Jurkat, Clone E6-1 (cell line): ENCODE results near the gene ENTR1.
A peak's percentile ranks its signal among the peaks of the same experiment; 100 is the strongest.
"Not testable (repeated sequence)": the region's sequence is repeated elsewhere in the genome, so short reads cannot be mapped to it uniquely, and the experiment has no call there.

Experiments used
- DNase-seq: peaks from one replicate; pipeline ENCODE4 v3.0.0-alpha.2; 2011; ENCODE audit warnings: low read depth, low spot score
- H3K4me3 ChIP-seq: 2 replicates; pipeline ENCODE4 v1.5.1; 2011; ENCODE audit warnings: mild to moderate bottlenecking, low read length, control low read depth, moderate library complexity

Gene ENTR1

DNA sequence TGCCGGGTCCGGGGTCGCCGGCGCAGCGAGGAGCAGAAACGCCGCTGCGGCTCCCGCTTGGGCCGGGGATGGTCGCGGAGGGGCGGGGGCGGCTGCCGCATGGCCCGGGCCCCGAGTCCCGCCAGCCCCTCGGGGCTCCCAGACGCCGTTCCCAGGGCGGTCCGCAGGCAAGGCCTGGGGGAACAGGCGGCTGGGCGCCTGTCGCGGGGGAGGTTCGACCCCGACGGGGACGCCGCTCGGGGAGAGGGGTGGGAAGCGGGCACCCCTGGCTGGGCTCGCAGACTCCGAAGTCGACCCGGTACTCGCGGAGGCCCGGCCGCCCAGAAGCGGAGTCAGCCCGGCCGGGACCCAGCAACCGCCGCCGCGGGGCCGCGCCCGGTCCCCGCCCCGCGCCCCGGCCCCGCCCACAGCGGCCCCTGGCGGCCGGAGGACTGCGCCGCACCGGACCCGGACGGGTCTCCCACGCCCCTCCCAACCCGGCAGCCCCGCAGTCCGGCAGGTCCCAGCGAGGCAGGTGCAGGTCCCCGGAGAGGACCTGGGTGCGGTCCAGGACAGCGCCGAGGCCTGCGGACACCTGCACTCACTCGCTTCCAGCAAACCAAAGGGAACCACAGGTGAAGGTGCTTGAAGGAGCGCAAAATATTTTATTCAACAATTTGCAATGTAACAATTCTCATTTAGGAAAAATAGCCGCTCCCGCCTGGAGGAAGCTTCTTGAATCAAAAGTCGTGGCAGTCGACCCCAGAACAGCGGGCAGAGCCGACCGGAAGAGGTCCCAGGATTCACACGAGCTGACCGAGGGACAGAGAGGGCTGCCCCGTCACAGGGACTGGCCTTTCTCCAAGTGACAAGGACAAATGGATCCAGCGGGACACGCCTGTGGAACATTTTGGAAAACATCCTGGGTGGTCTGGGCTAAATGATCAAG lies 29.3 kb upstream of the ENTR1 start, which contains the start of gene INPP5E:
Gene INPP5E, minus strand, starts transcription at position 365 of the 928 bp plus-strand sequence. CDS start 426 bp downstream, outside the sequence.
- peak; percentile 30 for DNase-seq
- peak within 1 kb of the TSS; percentile 58 for H3K4me3 ChIP-seq

DNA sequence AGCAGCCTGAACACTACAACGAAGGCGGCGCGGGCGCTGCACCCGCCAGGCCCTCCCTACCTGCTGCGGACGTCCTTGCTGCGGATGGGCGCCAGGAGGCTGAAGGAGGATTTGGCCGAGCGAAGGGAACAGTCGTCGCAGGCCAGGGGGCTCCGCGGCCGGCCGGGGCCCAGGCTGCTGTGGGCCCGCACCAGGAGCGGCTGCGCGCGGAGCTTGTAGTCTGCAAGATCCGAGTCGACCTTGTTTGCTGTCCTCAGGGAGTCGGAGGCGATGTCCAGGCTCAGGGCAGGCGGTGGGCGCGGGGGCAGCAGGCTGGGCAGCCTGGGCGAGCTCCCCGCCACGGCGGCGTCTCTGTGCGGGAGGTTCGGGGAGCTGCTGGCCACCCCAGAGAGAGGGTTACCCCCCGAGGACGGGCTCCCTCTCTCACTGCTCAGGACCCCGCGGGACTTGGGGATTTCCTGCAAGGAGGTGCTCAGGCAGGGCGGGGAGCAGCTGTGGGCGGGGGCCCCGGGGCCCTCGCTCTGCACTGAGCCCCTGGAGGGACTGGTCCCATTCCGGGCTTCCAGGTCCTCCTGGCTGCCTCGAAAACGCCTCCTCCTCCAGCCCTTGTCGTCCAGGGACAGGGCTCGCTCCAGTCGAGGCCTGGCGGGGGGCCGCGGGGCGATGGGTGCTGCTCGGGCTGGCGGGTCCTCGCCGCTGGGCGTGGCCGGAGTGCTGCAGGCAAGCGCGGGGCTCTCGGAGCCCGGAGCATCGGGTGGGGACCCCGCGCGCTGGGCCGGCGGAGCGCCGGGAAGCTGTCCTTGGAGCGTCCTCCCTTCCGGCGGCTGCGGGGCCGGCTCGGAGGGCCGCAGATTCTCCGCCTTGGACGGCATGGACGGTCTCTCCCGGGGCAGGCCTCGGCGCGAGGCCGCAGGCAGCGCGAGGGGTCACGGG lies 28.4 kb upstream of the ENTR1 start:
- no peak for DNase-seq

DNA sequence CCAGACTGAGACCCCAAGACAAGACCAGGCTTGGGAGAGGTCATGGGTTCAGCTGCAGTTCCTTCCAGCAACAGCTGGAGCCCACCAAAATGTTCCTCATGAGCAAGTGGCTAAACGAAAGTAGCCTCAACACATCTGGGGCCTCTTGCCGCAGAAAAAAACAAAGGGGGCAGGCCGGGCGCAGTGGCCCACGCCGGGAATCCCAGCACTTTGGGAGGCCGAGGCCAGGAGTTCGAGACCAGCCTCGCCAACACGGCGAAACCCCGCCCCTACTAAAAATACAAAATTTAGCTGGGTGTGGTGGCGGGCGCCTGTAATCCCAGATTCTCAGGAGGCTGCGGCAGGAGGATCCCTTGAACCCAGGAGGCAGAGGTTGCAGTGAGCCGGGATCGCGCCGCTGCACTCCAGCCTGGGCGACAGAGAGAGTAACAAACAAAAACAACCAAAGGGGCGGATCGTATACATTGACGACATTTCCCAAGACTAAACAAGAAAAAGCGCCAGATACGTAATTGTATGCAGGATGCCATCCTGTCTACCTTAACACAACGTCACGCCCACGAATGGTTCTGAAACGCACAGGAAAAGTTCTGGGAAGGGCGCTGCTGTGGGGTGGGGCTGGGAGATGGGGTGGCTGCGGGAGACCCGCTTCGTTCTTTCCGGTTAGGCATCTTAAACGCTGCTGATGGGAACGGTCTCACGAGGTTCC lies 27.6 kb upstream of the ENTR1 start:
- no peak overlapping the region for H3K4me3 ChIP-seq
- DNase-seq, result no peak

More for the DNA sequence above, 28.4 kb upstream of the ENTR1 start:
- peak overlapping the region; percentile 58 for H3K4me3 ChIP-seq

DNA sequence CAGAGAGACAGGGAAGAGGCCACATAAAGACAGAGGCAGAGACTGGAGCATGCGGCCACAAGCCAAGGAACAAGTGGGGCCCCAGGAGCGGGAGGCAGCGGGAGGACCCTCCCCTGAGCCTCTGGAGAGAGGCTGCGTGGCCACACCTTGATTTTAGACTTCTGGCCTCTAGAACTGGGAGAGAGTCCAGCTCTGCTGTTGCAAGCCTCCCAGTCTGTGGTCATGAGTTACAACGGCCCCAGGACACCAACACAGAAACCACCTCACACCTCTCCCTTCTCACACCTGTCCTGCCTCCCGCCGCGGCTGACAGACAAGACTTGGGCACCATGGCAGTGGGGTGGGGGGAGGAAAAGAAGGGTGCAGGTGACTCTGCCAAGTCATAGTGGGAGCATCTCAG lies 27.0 kb upstream of the ENTR1 start:
- no peak for DNase-seq
- no peak overlapping the region for H3K4me3 ChIP-seq

DNA sequence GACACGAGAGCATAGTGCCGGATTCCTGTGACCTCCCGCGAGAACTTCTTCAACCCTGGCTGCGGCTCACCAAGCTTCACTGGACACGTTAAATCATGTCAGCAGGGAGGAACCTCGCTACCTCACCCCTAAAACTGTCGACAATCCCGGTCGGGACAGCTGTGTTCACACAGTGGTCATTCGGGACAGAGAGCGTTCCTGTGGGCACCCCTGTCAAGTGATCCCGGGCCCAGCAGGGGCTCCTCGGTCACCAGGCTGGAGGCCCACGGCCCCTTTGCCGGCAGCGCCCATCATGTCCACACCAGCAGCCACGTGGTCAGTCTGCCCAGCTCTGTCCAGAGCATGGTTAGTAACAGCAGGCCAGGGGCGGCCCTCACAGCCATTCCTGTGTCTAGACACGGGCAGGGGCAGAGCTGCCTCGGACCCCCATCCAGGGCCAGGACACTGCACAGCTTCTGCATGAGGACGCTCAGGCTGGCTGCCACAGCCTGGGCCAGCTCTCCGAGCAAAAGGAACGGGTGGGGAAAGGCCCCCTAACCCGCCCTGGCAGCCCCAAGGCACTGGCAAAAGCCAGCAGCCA lies 25.7 kb upstream of the ENTR1 start:
- DNase-seq, result no peak
- H3K4me3 ChIP-seq, result no peak overlapping the region

DNA sequence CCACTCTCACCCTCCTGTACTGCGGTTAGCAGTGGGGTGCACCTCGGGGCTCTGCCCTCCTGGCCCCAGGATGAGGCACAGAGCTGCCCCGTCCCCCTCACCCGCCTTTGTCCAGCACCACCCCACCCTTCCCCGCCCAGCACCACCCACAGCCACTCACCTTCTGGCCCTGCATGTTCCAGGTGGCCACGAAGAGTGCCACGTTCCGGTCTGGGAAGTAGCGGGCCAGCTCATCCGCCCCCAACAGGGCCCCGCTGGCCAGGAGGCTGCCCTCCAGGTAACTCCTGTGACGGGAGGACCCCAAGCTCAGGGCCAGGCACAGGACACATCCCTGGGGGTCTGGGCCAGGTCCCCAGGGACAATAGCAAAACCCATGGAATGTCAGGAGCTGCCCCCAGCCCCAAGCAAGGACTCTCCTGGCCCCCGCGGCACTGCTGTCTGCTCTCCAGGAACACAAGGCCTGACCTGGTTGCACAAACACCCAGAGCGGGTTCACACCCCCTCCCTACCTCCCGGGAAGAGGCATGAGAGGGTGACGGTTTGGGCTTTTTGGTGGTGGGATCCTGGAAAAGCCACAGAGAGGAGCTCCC lies 24.3 kb upstream of the ENTR1 start:
- DNase-seq, result no peak

DNA sequence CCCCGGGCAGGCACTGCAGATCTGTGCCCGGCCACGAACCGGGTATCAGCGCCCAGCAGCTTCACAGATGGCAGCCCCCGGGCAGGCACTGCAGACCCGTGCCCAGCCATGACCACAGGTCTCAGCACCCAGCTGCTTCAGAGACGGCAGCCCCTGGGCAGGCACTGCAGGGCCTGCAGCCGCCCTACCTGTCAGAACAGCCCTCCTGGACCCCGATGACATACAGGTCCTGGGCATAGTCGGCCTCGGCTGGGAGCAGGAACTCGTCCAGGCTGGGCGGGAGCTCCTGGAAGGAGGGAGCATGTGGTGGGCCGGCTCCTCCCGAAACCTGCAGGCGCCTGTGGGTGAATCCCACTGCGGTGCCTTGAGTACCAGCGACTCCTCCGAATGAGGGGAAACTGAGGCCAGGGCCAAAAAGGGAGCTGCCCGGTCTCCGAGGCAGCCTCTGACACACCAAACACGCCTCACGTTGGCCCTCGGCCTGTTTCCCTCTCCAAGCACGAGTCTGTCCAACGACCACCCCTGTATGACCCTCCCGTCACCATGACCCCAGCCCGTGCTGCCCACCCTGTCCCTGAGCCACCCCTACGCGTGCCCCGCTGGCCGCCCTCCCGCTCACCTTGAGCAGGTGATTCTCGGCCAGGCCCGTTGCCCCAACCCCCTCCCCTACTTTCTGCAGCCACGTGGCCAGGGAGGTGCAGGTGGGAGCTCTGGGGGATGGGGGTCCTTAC lies 23.6 kb upstream of the ENTR1 start:
- H3K4me3 ChIP-seq, result no peak overlapping the region
- no peak for DNase-seq

More for the DNA sequence above, 24.3 kb upstream of the ENTR1 start:
- no peak overlapping the region for H3K4me3 ChIP-seq

DNA sequence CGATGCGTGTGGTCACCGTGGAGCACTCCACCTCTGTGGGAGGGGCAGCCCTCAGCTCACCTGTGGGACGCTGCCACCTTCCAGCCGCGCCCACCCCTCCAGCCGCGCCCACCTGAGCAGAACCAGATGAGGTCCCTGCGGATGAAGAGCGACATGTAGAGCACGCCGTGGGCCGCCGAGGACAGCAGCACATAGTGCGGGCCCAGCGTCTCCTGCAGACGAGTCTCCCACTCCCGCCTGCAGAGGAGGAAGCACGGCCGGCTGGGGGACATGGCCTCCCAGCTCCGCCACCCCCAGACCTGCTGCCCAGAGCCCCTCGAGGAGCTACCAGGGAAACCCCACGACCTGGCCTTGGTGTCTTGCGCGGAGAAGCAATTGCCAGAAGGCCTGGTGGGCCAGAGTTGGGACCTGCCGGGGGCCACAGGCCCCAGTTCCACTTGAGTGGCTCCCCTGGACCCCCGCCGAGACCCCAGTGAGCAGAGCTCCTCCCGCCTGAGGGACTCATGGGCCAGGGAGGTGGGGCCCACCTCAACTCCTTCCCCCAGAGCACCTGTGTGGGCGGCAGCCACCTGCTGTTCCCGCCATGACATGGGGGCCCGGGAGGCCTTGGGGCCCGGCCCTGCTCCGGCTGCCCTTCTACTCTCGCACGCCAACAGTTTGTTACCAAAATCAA lies 22.8 kb upstream of the ENTR1 start:
- no peak overlapping the region for H3K4me3 ChIP-seq
- DNase-seq, result no peak

DNA sequence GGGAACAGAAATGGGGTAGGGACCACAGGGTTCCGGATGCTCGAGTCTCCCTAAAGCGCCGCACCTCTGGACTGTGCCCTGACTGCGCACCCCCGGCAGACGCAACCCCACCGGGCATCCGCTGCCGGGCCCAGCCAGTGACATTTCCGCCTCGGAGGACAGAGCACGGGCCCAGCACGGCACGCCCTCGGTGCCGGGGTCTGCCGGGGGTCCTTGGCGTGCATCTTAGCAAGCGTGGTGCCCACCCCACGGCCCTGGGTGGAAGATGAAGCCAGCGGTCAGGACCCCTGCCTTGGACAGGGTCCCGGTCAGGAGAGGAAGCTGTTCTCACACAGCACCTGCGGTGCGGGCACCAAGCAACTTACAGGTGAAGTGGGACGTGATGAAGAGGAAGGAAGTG lies 22.2 kb upstream of the ENTR1 start:
- H3K4me3 ChIP-seq, result no peak overlapping the region
- DNase-seq, result no peak

DNA sequence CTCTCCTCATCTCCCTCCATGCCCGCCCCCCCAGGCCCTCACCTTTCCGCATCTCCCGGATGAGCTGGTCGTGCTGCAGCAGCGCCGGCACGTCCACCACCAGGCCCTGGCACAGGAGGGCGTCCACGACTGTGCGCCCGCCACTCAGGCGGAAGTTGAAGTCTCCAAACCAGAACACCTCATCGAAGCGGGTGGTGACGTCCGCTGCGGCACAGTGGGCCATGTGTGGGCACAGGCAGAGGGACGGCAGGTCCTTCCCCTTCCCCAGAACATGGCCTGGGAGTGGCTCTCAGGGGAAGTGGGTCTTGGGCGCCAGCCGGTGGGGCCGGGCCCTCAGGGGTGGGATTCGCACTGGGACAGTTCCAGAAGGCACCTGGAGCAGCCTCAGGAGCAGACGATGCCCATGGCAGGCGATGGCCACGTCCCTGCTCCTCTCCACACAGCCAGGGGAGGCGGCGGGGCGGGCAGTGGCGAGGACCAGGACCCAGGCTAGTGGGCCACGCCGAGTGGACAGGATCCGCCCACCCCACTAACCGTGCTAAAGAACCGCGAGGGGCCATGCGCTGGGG lies 21.5 kb upstream of the ENTR1 start:
- H3K4me3 ChIP-seq, result no peak overlapping the region
- DNase-seq, result no peak

DNA sequence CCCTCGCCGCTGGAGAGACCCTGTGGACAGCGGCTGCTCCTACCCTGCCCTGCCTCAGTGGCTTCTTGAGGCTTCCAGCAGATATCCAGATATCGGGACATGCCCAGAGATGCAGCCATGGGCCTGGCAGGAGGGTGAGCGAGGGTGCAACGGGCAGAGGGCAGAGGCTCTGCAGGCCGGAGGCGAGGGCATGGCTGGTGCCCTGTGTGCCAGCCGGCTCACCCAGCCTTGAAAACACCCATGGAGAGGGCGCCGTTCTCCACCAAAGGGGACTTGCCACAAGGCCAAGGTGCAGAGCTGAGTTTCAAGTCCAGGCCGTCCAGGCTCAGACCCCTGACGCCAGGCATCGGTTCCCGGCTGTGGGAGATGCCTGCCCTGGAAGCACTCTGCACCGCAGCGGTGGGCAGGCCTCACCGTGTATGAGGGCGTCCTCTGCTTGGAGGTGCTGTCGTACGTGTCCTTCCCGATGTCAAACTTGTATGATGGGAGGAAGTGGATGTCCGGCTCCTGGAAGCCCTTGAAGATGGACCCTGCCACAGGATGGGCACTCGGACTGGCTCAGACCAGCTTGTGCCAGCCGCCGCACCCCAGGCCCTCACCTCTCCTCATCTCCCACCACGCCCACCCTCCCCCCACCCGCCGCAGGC lies 20.3 kb upstream of the ENTR1 start:
- DNase-seq, result no peak
- H3K4me3 ChIP-seq, result no peak overlapping the region

DNA sequence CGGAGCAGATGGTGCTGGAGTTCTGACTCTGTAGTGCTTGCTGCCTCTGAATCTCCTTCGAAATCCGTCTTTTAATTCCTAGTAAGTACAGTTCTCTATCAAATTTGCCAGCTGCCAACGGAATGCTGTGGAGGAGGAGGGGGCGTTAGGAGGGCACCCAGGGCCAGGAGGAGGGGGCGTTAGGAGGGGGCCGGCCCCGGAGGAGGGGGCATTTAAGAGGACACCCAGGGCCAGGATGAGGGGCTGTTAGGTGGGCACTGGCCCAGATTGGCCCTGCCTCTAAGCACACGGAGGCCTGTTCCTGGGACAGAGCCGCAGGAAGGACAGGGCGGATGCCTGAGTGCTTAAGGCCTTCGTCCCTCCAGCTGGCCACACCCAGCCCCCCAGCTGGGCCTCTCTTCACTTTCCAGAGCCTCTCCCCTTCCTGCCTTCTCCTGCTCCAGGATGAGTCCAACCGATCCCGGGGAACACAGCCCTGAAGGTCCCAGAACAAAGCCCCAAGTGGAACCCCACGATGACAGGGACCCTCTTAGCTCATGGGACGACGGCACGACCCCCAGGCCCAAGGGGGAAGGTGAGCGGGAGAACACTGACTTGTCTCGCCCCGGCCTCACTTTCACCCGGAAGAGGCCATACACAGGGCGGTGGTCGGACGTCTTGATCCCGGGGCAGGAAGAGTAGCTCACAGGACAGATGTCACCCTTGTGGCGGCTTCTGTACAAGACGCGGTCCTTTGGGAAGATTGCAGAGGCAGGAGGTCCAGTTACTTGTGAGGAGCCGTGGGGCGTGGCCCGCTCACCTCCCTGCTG lies 19.5 kb upstream of the ENTR1 start:
- DNase-seq, result no peak

DNA sequence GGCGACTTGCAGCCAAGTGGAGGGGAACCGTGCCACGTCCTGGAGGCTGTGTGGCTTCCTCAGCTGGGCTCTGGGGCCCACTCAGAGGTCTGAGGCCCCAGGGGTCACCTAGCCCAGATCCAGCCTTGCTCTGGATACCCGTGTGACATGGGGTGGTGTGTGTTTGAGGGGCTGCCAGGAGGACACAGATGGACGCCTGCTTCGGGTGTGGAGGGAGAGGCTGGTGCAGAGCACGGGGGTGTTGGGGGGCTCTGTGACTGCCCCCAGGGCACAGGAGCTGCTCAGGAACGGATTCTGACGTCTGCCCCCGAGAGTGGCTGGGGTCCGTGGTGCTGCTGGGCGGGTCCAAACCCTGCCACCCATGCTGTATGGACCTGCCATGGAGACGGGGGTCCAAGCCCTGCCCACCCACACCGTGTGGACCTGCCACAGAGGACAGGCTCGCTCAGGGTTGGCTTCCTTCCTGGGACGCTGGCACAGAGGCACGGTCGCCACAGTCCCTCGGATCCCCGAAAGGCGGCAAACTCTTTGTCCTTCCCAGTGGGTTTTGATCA lies 18.7 kb upstream of the ENTR1 start:
- no peak overlapping the region for H3K4me3 ChIP-seq
- DNase-seq, result no peak

More for the DNA sequence above, 19.5 kb upstream of the ENTR1 start:
- H3K4me3 ChIP-seq, result no peak overlapping the region

DNA sequence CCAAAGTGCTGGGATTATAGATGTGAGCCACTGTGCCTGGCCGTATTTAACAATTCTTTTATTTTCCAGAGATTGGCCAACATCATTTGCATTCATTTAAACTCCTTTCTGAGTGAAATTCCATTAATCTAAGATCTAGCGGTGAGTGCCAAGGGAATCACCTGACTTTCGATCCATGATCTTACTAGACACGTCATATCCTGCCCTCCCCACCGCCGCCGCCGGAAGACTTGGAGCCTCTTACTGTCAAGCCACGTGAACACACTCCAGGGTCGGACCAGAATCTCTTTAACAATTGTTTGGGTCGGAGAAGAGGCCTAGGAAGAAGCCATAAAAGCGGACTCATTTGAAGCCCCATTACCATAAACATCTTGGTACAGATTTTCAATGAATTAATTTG lies 16.4 kb upstream of the ENTR1 start:
- no peak overlapping the region for H3K4me3 ChIP-seq
- DNase-seq, result no peak

DNA sequence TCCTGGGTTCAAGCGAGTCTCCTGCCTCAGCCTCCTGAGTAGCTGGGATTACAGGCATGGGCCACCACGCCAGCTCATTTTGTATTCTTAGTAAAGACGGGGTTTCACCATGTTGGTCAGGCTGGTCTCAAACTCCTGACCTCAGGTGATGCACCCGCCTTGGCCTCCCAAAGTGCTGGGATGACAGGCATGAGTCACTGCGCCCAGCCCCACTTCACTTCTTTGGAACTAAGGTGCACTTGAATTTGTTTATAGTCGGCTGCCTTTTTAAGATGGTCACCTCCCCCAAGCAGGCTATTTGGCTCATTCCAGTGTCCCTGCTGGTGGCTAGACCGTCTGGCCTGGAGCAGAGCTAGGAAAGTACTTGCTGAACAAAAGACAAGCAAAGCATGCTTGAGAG lies 15.0 kb upstream of the ENTR1 start:
- not testable (repeated sequence) for DNase-seq, H3K4me3 ChIP-seq
